ENCODE data around the gene TSPEAR.
"Not testable (repeated sequence)": the region's sequence is repeated elsewhere in the genome, so short reads cannot be mapped to it uniquely, and the experiment has no call there.

DNA sequence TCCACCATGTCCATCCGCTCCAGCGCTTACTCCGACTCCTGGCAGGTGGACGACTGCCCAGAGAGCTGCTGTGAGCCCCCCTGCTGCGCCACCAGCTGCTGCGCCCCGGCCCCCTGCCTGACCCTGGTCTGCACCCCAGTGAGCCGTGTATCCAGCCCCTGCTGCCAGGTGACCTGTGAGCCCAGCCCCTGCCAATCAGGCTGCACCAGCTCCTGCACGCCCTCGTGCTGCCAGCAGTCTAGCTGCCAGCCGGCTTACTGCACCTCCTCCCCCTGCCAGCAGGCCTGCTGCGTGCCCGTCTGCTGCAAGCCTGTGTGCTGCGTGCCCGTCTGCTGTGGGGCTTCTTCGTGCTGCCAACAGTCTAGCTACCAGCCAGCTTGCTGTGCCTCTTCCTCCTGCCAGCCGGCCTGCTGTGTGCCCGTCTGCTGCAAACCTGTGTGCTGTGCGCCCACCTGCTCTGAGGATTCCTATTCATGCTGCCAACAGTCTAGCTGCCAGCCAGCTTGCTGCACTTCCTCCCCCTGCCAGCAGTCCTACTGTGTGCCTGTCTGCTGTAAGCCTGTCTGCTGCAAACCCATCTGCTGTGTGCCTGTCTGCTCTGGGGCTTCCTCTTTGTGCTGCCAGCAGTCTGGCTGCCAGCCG, 84.1 kb downstream of the TSPEAR start:
- TF ChIP-seq, protein P1, sequence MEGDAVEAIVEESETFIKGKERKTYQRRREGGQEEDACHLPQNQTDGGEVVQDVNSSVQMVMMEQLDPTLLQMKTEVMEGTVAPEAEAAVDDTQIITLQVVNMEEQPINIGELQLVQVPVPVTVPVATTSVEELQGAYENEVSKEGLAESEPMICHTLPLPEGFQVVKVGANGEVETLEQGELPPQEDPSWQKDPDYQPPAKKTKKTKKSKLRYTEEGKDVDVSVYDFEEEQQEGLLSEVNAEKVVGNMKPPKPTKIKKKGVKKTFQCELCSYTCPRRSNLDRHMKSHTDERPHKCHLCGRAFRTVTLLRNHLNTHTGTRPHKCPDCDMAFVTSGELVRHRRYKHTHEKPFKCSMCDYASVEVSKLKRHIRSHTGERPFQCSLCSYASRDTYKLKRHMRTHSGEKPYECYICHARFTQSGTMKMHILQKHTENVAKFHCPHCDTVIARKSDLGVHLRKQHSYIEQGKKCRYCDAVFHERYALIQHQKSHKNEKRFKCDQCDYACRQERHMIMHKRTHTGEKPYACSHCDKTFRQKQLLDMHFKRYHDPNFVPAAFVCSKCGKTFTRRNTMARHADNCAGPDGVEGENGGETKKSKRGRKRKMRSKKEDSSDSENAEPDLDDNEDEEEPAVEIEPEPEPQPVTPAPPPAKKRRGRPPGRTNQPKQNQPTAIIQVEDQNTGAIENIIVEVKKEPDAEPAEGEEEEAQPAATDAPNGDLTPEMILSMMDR (IDR thresholded peaks at IDR 0.05): not testable (repeated sequence)
- TF ChIP-seq POLR2AphosphoS5 (IDR thresholded peaks at IDR 0.05; ENCODE audit: low read depth, low read length); SIN3A (IDR thresholded peaks at IDR 0.05; ENCODE audit: borderline replicate concordance, insufficient read depth, low read depth, low read length): not testable (repeated sequence)
- TF ChIP-seq, protein P2, sequence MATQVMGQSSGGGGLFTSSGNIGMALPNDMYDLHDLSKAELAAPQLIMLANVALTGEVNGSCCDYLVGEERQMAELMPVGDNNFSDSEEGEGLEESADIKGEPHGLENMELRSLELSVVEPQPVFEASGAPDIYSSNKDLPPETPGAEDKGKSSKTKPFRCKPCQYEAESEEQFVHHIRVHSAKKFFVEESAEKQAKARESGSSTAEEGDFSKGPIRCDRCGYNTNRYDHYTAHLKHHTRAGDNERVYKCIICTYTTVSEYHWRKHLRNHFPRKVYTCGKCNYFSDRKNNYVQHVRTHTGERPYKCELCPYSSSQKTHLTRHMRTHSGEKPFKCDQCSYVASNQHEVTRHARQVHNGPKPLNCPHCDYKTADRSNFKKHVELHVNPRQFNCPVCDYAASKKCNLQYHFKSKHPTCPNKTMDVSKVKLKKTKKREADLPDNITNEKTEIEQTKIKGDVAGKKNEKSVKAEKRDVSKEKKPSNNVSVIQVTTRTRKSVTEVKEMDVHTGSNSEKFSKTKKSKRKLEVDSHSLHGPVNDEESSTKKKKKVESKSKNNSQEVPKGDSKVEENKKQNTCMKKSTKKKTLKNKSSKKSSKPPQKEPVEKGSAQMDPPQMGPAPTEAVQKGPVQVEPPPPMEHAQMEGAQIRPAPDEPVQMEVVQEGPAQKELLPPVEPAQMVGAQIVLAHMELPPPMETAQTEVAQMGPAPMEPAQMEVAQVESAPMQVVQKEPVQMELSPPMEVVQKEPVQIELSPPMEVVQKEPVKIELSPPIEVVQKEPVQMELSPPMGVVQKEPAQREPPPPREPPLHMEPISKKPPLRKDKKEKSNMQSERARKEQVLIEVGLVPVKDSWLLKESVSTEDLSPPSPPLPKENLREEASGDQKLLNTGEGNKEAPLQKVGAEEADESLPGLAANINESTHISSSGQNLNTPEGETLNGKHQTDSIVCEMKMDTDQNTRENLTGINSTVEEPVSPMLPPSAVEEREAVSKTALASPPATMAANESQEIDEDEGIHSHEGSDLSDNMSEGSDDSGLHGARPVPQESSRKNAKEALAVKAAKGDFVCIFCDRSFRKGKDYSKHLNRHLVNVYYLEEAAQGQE (IDR thresholded peaks at IDR 0.05; ENCODE audit: insufficient read depth in 1 of 2, low read depth in 2 of 2, low read length in 1 of 2): not testable (repeated sequence)
